ENCODE results near the gene SASS6. TPM values are rescaled to one million over a fixed set of nuclear protein-coding genes. Genes with fewer than 3 reads are reported as not detected.

Gene SASS6
- total and polyA plus RNA-seq, 10 of the 15 experiments (the other 5 are each of a cell fraction or from before 2014, with no cell fraction given), result 6.6 to 17.9 (median 10.2) TPM

DNA sequence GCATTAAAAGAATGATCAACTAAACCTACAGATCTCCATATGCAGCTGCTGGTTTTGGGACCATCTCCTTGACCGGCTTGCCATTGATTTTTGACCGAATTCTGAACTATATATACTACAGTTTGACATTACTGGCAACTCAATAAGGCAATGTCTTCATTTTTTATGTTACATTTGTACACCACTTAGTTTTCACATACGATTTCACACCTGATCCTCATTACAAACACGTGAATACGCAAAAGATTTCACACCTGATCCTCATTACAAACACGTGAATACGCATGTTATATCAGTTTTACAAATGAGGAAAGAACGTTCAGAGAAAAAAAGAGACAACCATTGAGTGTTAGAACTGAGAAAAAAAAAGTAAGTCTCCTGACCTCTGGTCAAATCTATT lies 1.1 kb downstream of the SASS6 start:
- no peak overlapping the region for H2AFZ ChIP-seq (ENCODE audit: control insufficient read depth, low read depth, low read length)
- RAD21 ChIA-PET (ENCODE audit: unreplicated experiment), result no interaction called here
- peak overlapping the region; percentile 82 for H3K9ac ChIP-seq (ENCODE audit: control insufficient read depth, insufficient read depth, low read length)
- in situ Hi-C loops (cut with MboI), result no loop called here
- H3K4me1 ChIP-seq (ENCODE audit: control insufficient read depth, insufficient read depth, low read length), result peaks cover 11% of the 10 kb centered on the region
- CTCF ChIA-PET, result interaction anchor here (0.6 to 0.7 kb wide), 2 partner anchors 15 to 20 kb away, joined by 3 read pairs; no protein-coding TSS in a partner anchor
- peaks cover 74% of the 10 kb centered on the region for H3K79me2 ChIP-seq (ENCODE audit: control insufficient read depth, insufficient read depth, low read length)
- no peaks in the 10 kb centered on the region for H3K9me3 ChIP-seq (replicated peaks; ENCODE audit: control insufficient read depth, insufficient read depth, low read length)
- no peaks in the 10 kb centered on the region for H3K36me3 ChIP-seq (ENCODE audit: control insufficient read depth in 2 of 2, insufficient read depth in 2 of 2, low read length in 1 of 2)
- ATAC-seq, result no peak
- intact Hi-C loops (cut with micrococcal nuclease; ENCODE audit: unreplicated experiment), result loop anchor here (2.0 to 10.0 kb wide), 4 partner anchors 55 to 323 kb away; partner anchors contain the start of gene CDC14A
- SMC1A ChIA-PET (ENCODE audit: uncharacterized antibody, unreplicated experiment), result interaction anchor here (1.9 kb wide), 1 partner anchor 55 kb away, joined by 5 read pairs; no protein-coding TSS in a partner anchor
- peak overlapping the region; percentile 73 for H3K4me2 ChIP-seq (ENCODE audit: control insufficient read depth, insufficient read depth)
- no peak for FAIRE-seq
- 82% methylated on average over 8 of the region's 8 CpGs for WGBS (ENCODE audit: insufficient coverage, insufficient replicate concordance, low lambda C conversion rate, missing lambda C conversion rate)
- H3K4me3 ChIP-seq, result peak overlapping the region; percentile 99
- H3K27ac ChIP-seq (ENCODE audit: control insufficient read depth, insufficient read depth), result peak overlapping the region; percentile 83
- TF ChIP-seq, protein P1, sequence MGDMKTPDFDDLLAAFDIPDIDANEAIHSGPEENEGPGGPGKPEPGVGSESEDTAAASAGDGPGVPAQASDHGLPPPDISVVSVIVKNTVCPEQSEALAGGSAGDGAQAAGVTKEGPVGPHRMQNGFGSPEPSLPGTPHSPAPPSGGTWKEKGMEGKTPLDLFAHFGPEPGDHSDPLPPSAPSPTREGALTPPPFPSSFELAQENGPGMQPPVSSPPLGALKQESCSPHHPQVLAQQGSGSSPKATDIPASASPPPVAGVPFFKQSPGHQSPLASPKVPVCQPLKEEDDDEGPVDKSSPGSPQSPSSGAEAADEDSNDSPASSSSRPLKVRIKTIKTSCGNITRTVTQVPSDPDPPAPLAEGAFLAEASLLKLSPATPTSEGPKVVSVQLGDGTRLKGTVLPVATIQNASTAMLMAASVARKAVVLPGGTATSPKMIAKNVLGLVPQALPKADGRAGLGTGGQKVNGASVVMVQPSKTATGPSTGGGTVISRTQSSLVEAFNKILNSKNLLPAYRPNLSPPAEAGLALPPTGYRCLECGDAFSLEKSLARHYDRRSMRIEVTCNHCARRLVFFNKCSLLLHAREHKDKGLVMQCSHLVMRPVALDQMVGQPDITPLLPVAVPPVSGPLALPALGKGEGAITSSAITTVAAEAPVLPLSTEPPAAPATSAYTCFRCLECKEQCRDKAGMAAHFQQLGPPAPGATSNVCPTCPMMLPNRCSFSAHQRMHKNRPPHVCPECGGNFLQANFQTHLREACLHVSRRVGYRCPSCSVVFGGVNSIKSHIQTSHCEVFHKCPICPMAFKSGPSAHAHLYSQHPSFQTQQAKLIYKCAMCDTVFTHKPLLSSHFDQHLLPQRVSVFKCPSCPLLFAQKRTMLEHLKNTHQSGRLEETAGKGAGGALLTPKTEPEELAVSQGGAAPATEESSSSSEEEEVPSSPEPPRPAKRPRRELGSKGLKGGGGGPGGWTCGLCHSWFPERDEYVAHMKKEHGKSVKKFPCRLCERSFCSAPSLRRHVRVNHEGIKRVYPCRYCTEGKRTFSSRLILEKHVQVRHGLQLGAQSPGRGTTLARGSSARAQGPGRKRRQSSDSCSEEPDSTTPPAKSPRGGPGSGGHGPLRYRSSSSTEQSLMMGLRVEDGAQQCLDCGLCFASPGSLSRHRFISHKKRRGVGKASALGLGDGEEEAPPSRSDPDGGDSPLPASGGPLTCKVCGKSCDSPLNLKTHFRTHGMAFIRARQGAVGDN (IDR thresholded peaks at IDR 0.05), result no peak
- no peaks in the 10 kb centered on the region for H4K20me1 ChIP-seq (ENCODE audit: control insufficient read depth, insufficient read depth)
- no peaks in the 10 kb centered on the region for H3K27me3 ChIP-seq (replicated peaks in 1 of 2; ENCODE audit: control insufficient read depth in 2 of 2, insufficient read depth in 2 of 2, low read length in 1 of 2)
- POLR2A ChIA-PET, result no interaction called here
- BruUV-seq (replicated peaks), result no TSS peak
- no peak for DNase-seq (ENCODE audit: low read depth, low spot score)

All from GM12878 (cell line).